Activated CD4-positive, alpha-beta T cell treated with anti-CD3 and anti-CD28 coated beads, Interleukin-2, amount 10 ng/mL, durations not matched to agents 7 days and 5 days (primary cell): Measurements from ENCODE around the gene SPINK13. TPM values are rescaled to one million over a fixed set of nuclear protein-coding genes. Genes with fewer than 3 reads are reported as not detected.

Source experiments
- CTCF ChIA-PET: fragments of 350-600 bp; sonication (Branson Sonifier 250); formaldehyde crosslinking; loops from one replicate; lab custom pipeline; 2021; ENCODE audit warnings: antibody characterized with exemption; lab: Charles Lee
- POLR2A ChIA-PET: fragments of 350-600 bp; sonication (Branson Sonifier 250); formaldehyde crosslinking; loops from one replicate; lab custom pipeline; 2021; ENCODE audit warnings: antibody characterized with exemption; lab: Charles Lee
- DNase-seq: peaks from one replicate; pipeline ENCODE4 v3.0.0-alpha.2; 2020
- H3K27ac Mint-ChIP-seq: one replicate; pipeline ENCODE4 v1.8.0; 2021; ENCODE audit warnings: mild to moderate bottlenecking, moderate library complexity, mixed read lengths
- H3K27me3 Mint-ChIP-seq: one replicate; pipeline ENCODE4 v1.8.0; 2021; ENCODE audit warnings: mixed read lengths
- H3K36me3 Mint-ChIP-seq: one replicate; pipeline ENCODE4 v1.8.0; 2021; ENCODE audit warnings: low read depth, mixed read lengths
- H3K4me1 Mint-ChIP-seq: one replicate; pipeline ENCODE4 v1.8.0; 2021; ENCODE audit warnings: mixed read lengths
- H3K4me3 Mint-ChIP-seq: one replicate; pipeline ENCODE4 v1.8.0; 2021; ENCODE audit warnings: mild to moderate bottlenecking, moderate library complexity, mixed read lengths
- H3K9me3 Mint-ChIP-seq: one replicate; pipeline ENCODE4 v1.8.0; 2021; ENCODE audit warnings: mixed read lengths
- total RNA-seq, 2 experiments: library from RNA; stranded (reverse); gene quantifications; one replicate each; pipeline ENCODE4 v1.2.3, GENCODE V29; 2021

The SPINK13 gene
- total RNA-seq = not detected

- H3K27ac Mint-ChIP-seq = no peak within 1 kb of the TSS
- H3K36me3 Mint-ChIP-seq = no peaks in the 10 kb centered on the region
- no peaks in the 10 kb centered on the region for H3K4me1 Mint-ChIP-seq
- ChIA-PET CTCF (interaction anchor here (1.2 kb wide), 1 partner anchor 41 kb away, joined by 3 read pairs; no protein-coding TSS in a partner anchor), POLR2A (no interaction called here)
- no peak within 1 kb of the TSS for H3K4me3 Mint-ChIP-seq
- H3K9me3 Mint-ChIP-seq = peaks cover 2% of the 10 kb centered on the region
- no peak for DNase-seq
- no peaks in the 10 kb centered on the region for H3K27me3 Mint-ChIP-seq
Observed at GRCh38 chr5:148268566-148268965, at the start of gene SPINK13. SPINK13 (plus strand) TSS chr5:148268794; CDS start chr5:148270073, 1,279 bp downstream.

DNA sequence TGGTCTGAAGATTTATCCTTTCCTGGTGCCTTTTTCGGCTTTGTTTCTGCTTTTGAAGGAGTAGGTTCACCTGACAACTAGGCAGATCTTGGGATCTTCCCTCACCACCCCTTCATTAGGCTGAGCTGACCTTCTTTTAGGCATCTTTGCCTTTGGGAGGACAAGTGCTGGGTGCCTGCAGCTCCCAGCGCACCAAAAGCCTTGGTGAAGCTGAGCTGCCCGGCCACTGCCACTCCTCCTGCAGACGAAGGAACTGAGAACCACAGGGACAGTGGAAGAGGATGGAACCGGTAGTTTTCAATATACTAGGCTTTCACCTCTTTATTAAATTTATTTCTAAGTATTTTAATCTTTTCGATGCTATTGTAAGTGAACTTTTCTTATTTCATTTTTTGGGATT, 47.1 kb upstream of the SPINK13 start:
- no peak overlapping the region for H3K4me3 Mint-ChIP-seq
- no peak for DNase-seq
- H3K9me3 Mint-ChIP-seq = no peaks in the 10 kb centered on the region
- CTCF ChIA-PET = no interaction called here
- no peaks in the 10 kb centered on the region for H3K36me3 Mint-ChIP-seq
- H3K27me3 Mint-ChIP-seq = peaks cover 2% of the 10 kb centered on the region
- POLR2A ChIA-PET = no interaction called here
- H3K4me1 Mint-ChIP-seq = no peaks in the 10 kb centered on the region
- no peak overlapping the region for H3K27ac Mint-ChIP-seq

GRCh38 chr5:148224117-148224742, 44.4 kb upstream of the SPINK13 start:
- H3K27me3 Mint-ChIP-seq = peaks cover 2% of the 10 kb centered on the region
- H3K9me3 Mint-ChIP-seq = no peaks in the 10 kb centered on the region
- no peak overlapping the region for H3K4me3 Mint-ChIP-seq
- no peak for DNase-seq
- no peaks in the 10 kb centered on the region for H3K36me3 Mint-ChIP-seq
- H3K4me1 Mint-ChIP-seq = no peaks in the 10 kb centered on the region
- H3K27ac Mint-ChIP-seq = no peak overlapping the region
- POLR2A ChIA-PET = no interaction called here
- CTCF ChIA-PET = no interaction called here

GRCh38 chr5:148228392-148228984, 40.1 kb upstream of the SPINK13 start:
- no peak overlapping the region for H3K4me3 Mint-ChIP-seq
- no peak for DNase-seq
- no peaks in the 10 kb centered on the region for H3K36me3 Mint-ChIP-seq
- no peaks in the 10 kb centered on the region for H3K4me1 Mint-ChIP-seq
- CTCF ChIA-PET = interaction anchor here (1.1 kb wide), 1 partner anchor 40 kb away, joined by 3 read pairs; the partner anchor contains the start of gene SPINK13
- no peaks in the 10 kb centered on the region for H3K27me3 Mint-ChIP-seq
- POLR2A ChIA-PET = no interaction called here
- no peaks in the 10 kb centered on the region for H3K9me3 Mint-ChIP-seq
- no peak overlapping the region for H3K27ac Mint-ChIP-seq

DNA sequence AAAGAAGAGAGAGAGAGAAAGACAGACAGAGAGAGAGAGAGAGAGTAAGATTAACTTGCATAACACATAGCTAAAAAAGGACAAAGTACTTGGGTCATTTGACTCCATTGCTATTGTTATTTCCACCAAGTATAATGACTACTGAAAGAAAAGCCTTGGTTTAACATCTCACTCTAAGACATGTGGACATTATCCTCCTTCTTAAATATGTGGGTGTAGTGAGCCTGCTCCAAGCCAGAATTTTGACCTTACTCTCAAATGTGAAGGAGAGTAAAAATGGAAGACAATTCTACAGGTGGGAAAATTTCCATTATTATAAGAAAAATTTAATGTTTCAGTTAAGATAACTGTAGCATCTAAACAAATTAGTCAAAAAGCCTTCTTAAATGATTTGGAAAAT, 38.8 kb upstream of the SPINK13 start:
- Mint-ChIP-seq H3K27ac (no peak overlapping the region), H3K27me3 (no peaks in the 10 kb centered on the region), H3K9me3 (no peaks in the 10 kb centered on the region), H3K4me3 (no peak overlapping the region), H3K4me1 (no peaks in the 10 kb centered on the region), H3K36me3 (no peaks in the 10 kb centered on the region)
- ChIA-PET POLR2A (no interaction called here), CTCF (no interaction called here)
- no peak for DNase-seq

DNA sequence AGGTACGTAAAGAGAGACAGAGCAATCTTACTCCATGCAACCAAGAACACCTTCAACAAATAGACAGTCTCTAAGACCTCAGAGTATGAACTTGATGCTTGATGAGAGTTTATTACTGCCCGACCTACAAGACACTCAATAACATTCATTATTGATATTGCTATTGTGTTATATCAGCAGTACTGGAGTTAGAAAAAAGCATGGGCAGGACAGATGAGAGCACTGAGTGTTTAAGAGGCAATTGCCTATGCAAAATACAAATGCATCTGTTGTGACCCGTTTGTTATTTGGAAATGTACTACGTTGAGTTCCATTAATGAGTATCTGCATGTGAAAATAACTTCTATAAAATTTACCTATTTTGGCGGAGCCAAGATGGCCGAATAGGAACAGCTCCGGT, 38.4 kb upstream of the SPINK13 start:
- DNase-seq = no peak
- Mint-ChIP-seq H3K4me3 (no peak overlapping the region), H3K4me1 (no peaks in the 10 kb centered on the region), H3K27me3 (no peaks in the 10 kb centered on the region), H3K36me3 (no peaks in the 10 kb centered on the region), H3K27ac (no peak overlapping the region), H3K9me3 (no peaks in the 10 kb centered on the region)
- ChIA-PET CTCF (no interaction called here), POLR2A (no interaction called here)

DNA sequence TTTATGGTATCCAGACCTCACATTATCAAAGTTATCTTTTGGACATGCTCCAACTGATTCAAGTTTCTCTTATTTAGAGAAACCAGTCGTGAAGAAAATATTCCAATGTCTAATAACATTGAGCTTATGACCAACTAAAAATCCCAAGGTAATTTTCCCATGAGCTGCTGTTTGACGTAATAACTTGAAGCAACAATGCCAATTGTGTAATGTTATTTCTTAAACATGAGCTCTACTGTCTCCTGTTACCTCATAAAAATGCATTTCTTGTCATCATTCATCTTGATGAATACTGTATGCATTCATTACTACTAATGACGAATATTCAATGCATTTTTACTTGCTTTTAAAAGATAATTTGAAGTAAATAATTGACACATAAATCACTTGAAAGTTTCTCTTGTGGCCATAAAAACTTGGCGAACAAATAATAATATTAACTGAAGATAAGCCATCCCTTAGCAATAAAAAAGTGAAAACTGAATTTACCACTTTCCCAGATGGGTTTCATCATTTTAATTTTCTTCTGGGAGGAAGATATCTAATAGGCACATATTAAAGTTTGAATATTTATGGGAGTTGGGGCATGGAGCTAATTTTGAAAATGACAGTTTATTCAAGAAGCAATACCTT, 30.7 kb upstream of the SPINK13 start:
- DNase-seq = no peak
- CTCF ChIA-PET = no interaction called here
- Mint-ChIP-seq H3K4me3 (no peak overlapping the region), H3K4me1 (no peaks in the 10 kb centered on the region), H3K36me3 (no peaks in the 10 kb centered on the region), H3K27me3 (no peaks in the 10 kb centered on the region), H3K9me3 (no peaks in the 10 kb centered on the region), H3K27ac (no peak overlapping the region)
- POLR2A ChIA-PET = no interaction called here

- Mint-ChIP-seq H3K4me1 (no peaks in the 10 kb centered on the region), H3K36me3 (no peaks in the 10 kb centered on the region), H3K9me3 (no peaks in the 10 kb centered on the region), H3K4me3 (no peak within 1 kb of the TSS), H3K27ac (no peak within 1 kb of the TSS), H3K27me3 (no peaks in the 10 kb centered on the region)
- DNase-seq = no peak
- ChIA-PET CTCF (no interaction called here), POLR2A (no interaction called here)
Observed at GRCh38 chr5:148238418-148238794, 30.2 kb upstream of the SPINK13 start, which contains the start of gene MARCOL. MARCOL (plus strand) TSS chr5:148238525; CDS start chr5:148238598, 73 bp downstream.

DNA sequence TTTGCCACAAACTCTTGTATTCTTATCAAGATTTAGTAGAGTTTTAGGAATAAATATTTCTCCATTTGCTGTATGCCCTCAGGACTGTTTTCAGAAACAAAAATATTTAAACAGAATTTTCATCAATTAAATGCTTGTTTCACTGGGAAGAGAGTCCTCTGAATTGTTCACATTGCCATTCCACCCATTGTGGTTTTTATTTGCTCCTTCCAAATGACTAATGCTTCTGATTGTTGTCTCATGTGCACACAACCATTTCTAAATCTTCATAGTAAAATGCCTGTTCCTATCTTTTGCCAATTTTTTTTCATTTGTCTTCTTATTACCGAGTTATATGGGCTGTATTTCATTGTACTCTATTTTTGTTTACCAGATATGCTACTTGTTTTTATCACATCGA, 19.7 kb upstream of the SPINK13 start:
- no peak overlapping the region for H3K27ac Mint-ChIP-seq
- POLR2A ChIA-PET = no interaction called here
- CTCF ChIA-PET = no interaction called here
- DNase-seq = no peak
- H3K4me3 Mint-ChIP-seq = no peak overlapping the region
- H3K9me3 Mint-ChIP-seq = peaks cover 4% of the 10 kb centered on the region
- no peaks in the 10 kb centered on the region for H3K36me3 Mint-ChIP-seq
- H3K27me3 Mint-ChIP-seq = no peaks in the 10 kb centered on the region
- no peaks in the 10 kb centered on the region for H3K4me1 Mint-ChIP-seq

- Mint-ChIP-seq H3K9me3 (peaks cover 18% of the 10 kb centered on the region), H3K27me3 (no peaks in the 10 kb centered on the region), H3K4me1 (no peaks in the 10 kb centered on the region), H3K27ac (no peak overlapping the region), H3K4me3 (no peak overlapping the region), H3K36me3 (no peaks in the 10 kb centered on the region)
- ChIA-PET POLR2A (no interaction called here), CTCF (no interaction called here)
- DNase-seq = no peak
Observed at GRCh38 chr5:148255456-148255855, 13.1 kb upstream of the SPINK13 start.

- Mint-ChIP-seq H3K4me3 (no peak overlapping the region), H3K4me1 (no peaks in the 10 kb centered on the region), H3K9me3 (peaks cover 17% of the 10 kb centered on the region), H3K27ac (no peak overlapping the region), H3K27me3 (no peaks in the 10 kb centered on the region), H3K36me3 (no peaks in the 10 kb centered on the region)
- POLR2A ChIA-PET = no interaction called here
- CTCF ChIA-PET = no interaction called here
- DNase-seq = no peak
Observed at GRCh38 chr5:148259288-148259687, 9.3 kb upstream of the SPINK13 start.

GRCh38 chr5:148261221-148261620, 7.4 kb upstream of the SPINK13 start:
- DNase-seq = no peak
- no peaks in the 10 kb centered on the region for H3K27me3 Mint-ChIP-seq

DNA sequence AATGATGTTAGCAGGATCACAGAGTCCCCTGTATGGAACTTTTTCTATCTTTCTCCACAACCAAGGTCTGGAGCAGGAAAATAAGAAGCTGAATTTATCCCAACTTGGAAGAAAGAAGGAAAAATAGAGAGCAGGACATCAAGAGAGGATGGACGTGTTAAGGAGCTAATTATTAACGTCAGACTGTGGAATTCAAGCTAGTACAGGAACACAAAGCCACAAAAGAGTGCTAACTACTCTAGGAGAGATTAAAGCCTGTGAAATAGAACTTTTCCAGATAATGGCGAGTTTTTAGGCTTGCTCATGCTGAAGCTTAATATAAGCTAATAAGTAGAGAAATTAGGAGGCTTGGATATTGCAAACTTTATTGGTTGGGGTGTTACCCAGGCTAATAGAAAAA, 632 bp upstream of the SPINK13 start:
- Mint-ChIP-seq H3K36me3 (no peaks in the 10 kb centered on the region), H3K9me3 (peaks cover 2% of the 10 kb centered on the region), H3K4me1 (no peaks in the 10 kb centered on the region), H3K27ac (no peak overlapping the region), H3K27me3 (no peaks in the 10 kb centered on the region), H3K4me3 (no peak overlapping the region)
- DNase-seq = no peak
- ChIA-PET POLR2A (no interaction called here), CTCF (interaction anchor here (1.2 kb wide), 1 partner anchor 40 kb away, joined by 3 read pairs; no protein-coding TSS in a partner anchor)

More at GRCh38 chr5:148261221-148261620, 7.4 kb upstream of the SPINK13 start:
- H3K4me3 Mint-ChIP-seq = no peak overlapping the region
- H3K36me3 Mint-ChIP-seq = no peaks in the 10 kb centered on the region
- H3K4me1 Mint-ChIP-seq = no peaks in the 10 kb centered on the region
- CTCF ChIA-PET = no interaction called here
- POLR2A ChIA-PET = no interaction called here
- H3K9me3 Mint-ChIP-seq = peaks cover 19% of the 10 kb centered on the region
- no peak overlapping the region for H3K27ac Mint-ChIP-seq
